Non-pigmented ciliary epithelial cell (primary cell): ENCODE measurements around the gene ART5.

Experiments used
- DNase-seq: peaks from one replicate; pipeline ENCODE4 v3.0.0-alpha.2; 2010; ENCODE audit warnings: low read depth

The ART5 gene

GRCh38 chr11:3641701-3642070, at the start of gene ART5:
Gene ART5, minus strand, starts transcription at chr11:3641992. Its CDS starts 130 bp downstream, at chr11:3641862.
- no peak for DNase-seq

GRCh38 chr11:3686751-3687150, 45.0 kb upstream of the ART5 start:
- no peak for DNase-seq

- no peak for DNase-seq
Measured at GRCh38 chr11:3685923-3686322, 44.1 kb upstream of the ART5 start.

- DNase-seq, result no peak
Measured at GRCh38 chr11:3684819-3685172, 43.0 kb upstream of the ART5 start.

- no peak for DNase-seq
Measured at GRCh38 chr11:3684129-3684818, 42.5 kb upstream of the ART5 start.

GRCh38 chr11:3683039-3683438, 41.2 kb upstream of the ART5 start:
- no peak for DNase-seq

- no peak for DNase-seq
Measured at GRCh38 chr11:3679077-3679476, 37.3 kb upstream of the ART5 start.

- DNase-seq, result no peak
Measured at GRCh38 chr11:3675971-3676370, 34.2 kb upstream of the ART5 start.

- DNase-seq, result peak; percentile 75
Measured at GRCh38 chr11:3674189-3674588, 32.4 kb upstream of the ART5 start.

- no peak for DNase-seq
Measured at GRCh38 chr11:3671334-3672254, 29.8 kb upstream of the ART5 start, which contains the start of gene CHRNA10. Gene CHRNA10, minus strand, starts transcription at chr11:3671384. Its CDS starts 72 bp downstream, at chr11:3671312.

GRCh38 chr11:3669742-3670183, 28.0 kb upstream of the ART5 start:
- no peak for DNase-seq

- DNase-seq, result no peak
Measured at GRCh38 chr11:3669128-3669527, 27.3 kb upstream of the ART5 start.

- DNase-seq, result no peak
Measured at GRCh38 chr11:3667149-3668035, 25.6 kb upstream of the ART5 start.

- DNase-seq, result no peak
Measured at GRCh38 chr11:3666023-3666530, 24.3 kb upstream of the ART5 start.

GRCh38 chr11:3665336-3666022, 23.7 kb upstream of the ART5 start:
- no peak for DNase-seq

- no peak for DNase-seq
Measured at GRCh38 chr11:3664032-3664630, 22.3 kb upstream of the ART5 start.

GRCh38 chr11:3662856-3663255, 21.1 kb upstream of the ART5 start:
- no peak for DNase-seq

GRCh38 chr11:3660960-3661359, 19.2 kb upstream of the ART5 start:
- DNase-seq, result no peak

GRCh38 chr11:3659595-3660515, 18.1 kb upstream of the ART5 start:
- DNase-seq, result no peak

GRCh38 chr11:3658252-3658651, 16.5 kb upstream of the ART5 start:
- DNase-seq, result no peak
